ENCODE data around the gene ETV7.

Gene ETV7

GRCh38 chr6:36319436-36319762 is 68.1 kb downstream of the ETV7 start:
- DNase-seq, result no peak

- DNase-seq, result no peak
Measured at GRCh38 chr6:36318690-36319435, 68.6 kb downstream of the ETV7 start.

- no peak for DNase-seq
Measured at GRCh38 chr6:36317623-36318022, 69.8 kb downstream of the ETV7 start.

Data from right kidney (tissue), 1 donor.